GM19438 (cell line): ENCODE measurements around the gene DOCK7.
"Not testable (repeated sequence)": the region's sequence is repeated elsewhere in the genome, so short reads cannot be mapped to it uniquely, and the experiment has no call there.

Source experiments
- ATAC-seq: cut with Tn5 transposase; IDR thresholded peaks from one replicate; pipeline ENCODE4 v1.9.1; 2021; ENCODE audit warnings: low read depth; ENCODE audit not compliant: unreplicated experiment

The DOCK7 gene

DNA sequence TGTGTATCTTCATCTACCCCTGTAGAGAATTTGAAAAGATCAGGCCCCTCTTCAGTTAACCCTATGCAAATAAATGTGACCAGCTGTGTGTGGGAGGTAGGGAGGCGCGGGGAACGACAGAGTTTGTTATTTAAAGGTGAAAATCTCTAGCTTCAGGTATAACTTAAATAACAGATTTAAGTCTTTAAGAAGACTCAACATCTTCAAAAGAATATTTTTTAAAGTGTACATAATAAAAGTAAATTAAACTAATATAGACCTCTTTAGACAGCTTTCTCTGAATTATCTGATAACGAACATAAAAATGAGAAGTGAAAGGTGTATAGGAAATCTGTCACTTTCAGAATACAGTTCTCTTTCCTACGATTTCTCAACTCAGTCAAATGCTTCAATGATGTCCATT lies 74.9 kb downstream of the DOCK7 start:
- peak; percentile 99 for ATAC-seq

DNA sequence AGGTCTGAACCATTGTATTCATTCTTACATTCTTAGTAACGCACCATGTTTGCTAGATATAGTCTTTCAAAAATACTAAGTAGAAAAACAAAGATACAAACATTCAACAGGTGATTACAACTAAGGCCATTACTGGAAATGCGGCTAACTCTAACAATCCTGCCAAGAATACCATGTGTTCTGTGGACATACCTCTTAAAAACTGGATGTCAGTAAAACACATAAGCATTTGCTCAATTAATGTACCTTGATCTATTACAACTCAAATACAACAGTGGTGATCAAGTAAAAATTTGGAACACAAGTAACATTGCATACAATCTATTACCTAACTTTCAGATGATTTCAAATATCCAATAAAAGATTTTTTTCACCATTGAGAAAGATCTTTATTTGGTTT lies 75.4 kb downstream of the DOCK7 start:
- ATAC-seq = no peak

DNA sequence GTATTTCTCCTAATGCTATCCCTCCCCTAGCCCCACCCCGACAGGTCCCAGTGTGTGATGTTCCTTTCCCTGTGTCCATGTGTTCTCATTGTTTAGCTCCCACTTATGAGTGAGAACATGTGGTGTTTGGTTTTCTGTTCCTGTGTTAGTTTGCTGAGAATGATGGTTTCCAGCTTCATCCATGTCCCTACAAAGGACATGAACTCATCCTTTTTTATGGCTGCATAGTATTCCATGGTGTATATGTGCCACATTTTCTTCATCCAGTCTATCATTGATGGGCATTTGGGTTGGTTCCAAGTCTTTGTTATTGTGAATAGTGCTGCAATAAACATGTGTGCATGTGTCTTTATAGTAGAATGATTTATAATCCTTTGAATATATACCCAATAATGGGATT lies 77.6 kb downstream of the DOCK7 start:
- ATAC-seq = not testable (repeated sequence)

DNA sequence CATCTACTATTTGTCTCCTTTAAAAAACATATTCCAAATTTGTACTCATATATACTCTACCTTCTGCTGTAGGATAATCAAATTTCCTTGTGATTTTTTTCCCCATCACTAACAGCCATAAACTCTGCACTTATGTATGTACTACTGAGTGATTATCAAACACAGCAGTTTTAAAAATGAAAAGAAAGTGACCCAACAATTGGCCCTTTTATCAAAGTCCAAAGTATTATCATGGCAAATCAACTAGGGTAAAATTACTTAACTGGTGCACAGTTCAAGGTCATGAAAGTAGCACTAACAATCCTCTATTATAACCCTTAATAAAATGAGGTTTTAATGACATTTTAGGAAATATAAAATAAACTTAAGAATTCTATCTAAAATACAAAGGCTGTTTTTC lies 79.3 kb downstream of the DOCK7 start:
- no peak for ATAC-seq

DNA sequence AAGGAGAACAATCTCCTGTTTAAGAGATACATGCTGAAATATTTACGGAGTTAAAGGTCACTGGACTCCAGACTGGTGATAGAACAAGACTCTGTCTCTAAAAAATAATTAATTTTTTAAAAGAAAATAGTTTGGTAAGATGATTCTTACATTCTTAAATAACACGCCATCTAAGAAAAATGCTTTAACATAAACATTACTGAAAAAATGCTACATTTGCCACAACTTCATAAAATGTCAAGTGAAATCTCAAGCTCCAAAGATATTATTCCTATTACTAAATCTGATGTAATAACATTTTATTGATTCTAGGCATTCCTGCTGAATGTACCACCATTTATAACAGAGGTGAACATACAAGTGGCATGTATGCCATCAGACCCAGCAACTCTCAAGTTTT lies 86.7 kb downstream of the DOCK7 start:
- ATAC-seq = no peak

DNA sequence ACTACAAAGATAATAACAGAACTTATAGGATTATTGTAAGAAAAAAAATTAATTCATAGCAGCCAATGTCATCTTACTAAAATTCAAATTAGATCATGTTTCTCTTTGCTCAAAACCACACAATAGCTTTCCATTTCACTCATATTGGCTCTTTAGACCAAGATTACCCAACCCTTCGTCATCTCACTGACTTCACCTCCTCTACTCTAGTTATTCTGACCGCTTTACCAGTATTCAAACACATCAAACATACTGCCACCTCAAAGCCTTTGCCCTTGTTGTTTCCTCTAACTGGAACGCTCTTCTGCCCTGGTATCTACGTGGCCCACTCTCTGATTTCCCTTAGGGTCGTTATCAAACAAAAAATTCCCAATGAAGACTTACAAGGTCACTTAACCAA lies 89.1 kb downstream of the DOCK7 start:
- ATAC-seq = no peak

DNA sequence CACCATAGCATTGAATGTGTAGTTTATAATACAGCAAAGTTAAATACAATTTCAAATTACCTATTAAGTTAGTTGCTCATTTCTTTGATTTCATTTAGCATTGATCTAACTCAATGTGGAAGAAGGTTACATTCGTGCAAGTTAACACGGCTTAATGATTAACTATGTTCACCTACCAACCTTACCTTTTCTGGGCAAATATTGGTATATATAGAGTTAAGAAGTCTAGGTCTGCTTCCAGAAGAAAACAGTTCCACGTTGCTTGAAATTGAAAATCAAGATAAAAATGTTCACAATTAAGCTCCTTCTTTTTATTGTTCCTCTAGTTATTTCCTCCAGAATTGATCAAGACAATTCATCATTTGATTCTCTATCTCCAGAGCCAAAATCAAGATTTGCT lies 90.9 kb downstream of the DOCK7 start, which contains the start of gene ANGPTL3:
ANGPTL3 (plus strand) TSS at position 240 of the 400 bp plus-strand sequence; CDS start at position 287, 47 bp downstream.
- no peak for ATAC-seq

DNA sequence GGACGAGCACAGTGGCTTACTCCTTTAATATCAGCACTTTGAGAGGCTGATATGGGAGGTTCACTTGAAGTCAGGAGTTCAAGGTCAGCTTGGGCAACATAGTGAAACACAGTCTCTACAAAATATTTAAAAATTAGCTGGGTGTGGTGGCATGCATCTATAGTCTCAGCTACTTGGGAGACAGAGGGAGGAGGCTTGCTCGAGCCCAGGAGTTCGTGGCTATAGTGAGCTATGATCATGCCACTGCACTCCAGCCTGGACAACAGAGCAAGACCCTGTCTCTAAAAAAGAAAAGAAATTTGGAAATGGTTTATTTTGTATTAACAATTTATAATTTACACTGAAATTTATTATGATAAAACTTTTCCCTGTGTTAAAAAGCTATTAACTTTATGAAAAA lies 92.5 kb downstream of the DOCK7 start:
- no peak for ATAC-seq

DNA sequence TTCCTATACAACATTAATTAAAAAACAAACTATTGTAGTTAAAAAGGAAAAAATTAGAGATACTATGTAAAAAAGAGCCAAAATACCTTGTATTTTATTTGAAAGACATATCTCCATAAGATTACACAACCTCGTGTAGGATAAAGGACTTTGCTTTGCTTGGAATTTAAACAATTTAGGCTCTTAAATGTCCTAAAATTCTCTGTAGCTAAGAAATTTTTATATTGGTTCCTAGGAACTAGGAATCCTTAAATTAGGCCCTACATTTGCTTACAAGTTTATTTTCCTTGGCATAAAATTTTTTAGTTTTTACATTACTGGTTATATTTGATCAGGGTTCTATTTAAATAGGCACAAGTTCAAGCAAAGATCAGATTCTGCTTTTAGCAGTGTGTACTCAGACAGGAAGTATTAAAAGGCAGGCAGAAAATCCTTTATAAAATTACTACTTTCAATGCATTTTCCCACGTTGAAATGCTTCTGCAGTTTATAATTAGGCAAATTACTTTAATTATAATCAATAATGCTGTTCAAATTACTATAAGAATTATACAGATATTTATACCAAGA lies 94.3 kb downstream of the DOCK7 start:
- ATAC-seq = no peak

DNA sequence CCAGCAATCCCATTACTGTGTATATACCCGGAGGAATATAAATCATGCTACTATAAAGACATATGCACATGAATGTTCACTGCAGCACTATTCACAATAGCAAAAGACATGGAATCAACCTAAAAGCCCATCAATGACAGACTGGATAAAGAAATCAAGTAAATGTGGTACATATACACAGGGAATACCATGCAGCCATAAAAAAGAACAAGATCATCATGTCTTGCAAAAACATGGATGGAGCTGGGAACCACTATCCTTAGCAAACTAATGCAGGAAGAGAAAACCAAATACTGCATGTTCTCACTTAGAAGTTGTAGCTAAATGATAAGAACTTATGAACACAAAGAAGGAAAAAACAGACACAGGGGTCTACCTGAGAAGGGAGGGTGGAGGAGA lies 97.2 kb downstream of the DOCK7 start:
- no peak for ATAC-seq

DNA sequence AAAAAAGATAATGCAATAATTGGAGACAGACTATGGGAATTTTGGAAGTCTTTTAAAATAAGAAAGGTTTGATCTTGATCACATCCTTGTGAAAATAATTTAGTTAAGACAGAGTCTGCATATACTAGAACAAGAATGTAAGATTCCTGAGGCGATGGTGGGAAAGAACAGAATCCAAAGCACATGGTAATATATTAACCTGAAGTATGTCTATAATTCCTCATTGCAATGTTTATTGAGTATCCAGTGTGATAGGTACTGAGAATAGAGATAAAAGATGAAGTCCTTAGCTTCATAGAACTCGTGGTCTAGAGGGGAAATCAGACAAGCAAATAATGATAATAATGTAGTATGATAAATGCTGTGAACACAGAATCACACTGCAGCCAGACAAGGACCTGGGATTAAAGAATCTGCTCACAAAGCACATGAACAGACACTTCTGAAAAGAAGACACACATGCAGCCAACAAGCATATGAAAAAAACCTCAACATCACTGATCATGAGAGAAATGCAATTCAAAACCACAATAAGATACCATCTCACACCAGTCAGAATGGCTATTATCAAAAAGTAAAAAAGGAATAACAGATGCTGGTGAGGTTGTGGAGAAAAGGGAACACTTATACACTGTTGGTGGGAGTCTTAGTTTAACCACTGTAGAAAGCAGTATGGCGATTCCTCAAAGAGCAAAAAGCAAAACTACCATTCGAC lies 97.8 kb downstream of the DOCK7 start:
- no peak for ATAC-seq

DNA sequence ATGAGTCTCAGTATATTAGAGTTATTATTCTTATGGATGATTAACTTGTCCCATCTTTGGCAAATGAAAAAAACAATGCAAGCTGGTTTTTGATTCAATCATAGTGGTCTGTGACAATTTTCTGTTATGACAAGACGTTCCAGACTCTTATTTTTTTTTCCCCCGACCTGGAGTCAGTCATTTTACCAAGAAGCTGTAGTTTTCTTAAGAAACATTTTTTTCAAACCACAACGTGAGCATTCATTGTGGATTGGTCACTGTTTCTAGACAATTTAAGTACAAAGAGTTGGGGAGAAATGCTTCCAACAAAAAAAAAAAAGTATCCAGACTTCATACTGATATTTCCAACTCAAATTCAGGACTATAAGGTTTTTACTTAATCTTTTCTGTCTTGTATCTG lies 98.9 kb downstream of the DOCK7 start:
- no peak for ATAC-seq

DNA sequence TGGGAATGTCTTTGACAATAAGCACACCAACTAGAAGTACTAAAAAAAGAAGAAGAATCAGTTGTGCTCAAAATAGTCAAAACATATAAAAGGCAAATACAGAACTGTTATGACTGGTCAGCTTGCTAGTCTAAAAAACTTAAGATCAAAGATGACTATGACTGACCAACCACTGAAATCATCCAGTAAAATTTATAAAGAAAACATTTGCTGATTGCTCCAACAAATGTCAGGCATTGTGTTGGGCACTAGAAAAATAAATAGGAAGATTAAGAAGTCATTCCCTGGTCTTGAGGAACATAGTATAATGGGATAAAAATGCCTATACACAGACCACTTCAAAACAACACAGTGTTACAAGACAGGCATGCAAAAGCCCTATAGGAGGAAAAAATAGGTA lies 100.2 kb downstream of the DOCK7 start:
- ATAC-seq = no peak

DNA sequence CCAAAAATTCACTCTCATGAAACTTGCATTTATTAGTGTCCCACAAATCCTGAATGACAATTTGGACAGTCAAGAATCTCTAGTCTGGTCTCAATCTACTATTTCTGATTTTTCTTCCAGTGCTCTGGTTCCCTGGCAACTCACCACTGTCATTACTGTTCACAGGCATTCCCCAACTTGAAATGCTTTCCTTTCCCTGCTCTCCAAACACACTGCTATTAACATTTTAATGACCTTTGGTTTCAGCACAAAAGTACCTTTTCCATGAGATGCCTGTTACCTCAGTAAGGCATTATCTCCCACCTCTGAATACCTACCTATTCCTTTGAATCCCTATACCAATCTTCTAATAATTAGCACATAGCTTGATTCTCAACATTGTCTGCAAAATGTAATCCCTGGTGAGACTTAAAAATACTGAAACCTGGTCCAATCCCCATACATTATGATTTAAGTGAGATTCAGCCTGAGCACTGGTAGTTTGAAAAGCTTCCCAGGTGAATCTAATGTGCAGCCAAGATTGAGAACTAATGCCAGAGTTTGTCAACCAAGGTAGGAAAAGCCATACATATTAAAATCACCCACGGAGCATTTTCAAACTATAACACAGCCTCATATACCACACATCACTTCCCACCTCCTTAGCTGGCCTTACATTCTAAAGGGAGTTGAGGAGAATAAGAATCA lies 102.6 kb downstream of the DOCK7 start:
- ATAC-seq = no peak

DNA sequence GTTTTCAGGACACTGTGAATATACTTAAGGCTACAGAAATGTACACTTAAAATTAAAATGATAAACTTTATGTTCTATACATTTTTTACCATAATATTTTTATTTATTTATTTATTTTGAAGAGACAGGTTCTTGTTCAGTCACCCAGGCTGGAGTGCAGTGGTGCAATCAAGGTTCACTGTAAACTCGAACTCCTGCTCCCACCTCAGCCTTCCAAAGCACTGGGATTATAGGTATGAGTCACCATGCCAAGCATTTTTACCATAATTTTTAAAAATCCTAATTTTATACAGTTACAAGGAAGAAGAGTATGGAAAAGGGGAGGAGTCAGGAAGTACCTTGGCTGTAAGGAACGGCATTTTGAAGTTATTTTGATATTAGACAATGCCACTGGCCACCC lies 114.5 kb downstream of the DOCK7 start:
- ATAC-seq = no peak

DNA sequence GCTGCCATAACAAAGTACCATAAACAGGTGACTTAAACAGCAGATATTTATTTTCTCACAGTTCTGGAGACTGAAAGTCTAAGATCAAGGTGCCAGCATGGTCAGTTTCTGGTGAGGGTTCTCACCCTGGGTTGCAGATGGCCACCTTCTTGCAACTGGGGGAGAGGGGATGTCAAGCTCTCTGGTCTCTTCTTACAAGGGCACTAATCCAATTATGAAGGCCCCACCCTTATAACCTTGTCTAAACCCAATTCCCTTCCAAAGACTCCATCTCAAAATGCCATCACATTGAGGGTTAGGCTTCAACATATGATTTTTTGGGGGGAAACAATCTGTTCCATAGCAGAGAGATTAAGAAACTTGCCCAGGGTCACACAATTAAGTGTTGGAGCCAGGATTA lies 115.7 kb downstream of the DOCK7 start:
- ATAC-seq = no peak

DNA sequence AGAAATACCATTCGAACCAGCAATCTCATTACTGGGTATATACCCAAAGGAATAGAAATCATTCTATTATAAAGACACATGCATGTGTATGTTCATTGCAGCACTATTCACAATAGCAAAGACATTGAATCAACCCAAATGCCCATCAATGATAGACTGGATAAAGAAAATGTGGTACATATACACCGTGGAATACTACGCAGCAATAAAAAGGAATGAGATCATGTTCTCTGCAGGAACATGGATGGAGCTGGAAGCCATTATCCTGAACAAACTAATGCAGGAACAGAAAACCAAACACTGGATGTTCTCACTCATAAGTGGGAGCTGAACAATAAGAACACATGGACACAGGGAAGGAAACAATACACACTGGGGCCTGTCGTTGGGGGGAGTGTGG lies 116.7 kb downstream of the DOCK7 start:
- ATAC-seq = not testable (repeated sequence)

DNA sequence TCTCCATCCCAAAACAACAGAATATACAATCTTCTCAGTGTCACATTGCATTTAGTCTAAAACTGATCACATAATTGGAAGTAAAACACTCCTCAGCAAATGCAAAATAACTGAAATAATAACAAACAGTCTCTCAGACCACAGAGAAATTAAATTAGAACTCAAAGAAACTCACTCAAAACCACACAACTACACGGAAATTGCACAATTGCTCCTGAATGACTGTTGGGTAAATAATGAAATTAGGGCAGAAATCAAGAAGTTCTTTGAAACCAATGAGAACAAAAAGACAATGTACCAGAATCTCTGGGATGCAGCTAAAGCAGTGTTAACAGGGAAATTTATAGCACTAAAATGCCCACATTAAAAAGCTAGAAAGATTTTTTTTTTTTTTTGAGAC lies 120.3 kb downstream of the DOCK7 start:
- not testable (repeated sequence) for ATAC-seq

DNA sequence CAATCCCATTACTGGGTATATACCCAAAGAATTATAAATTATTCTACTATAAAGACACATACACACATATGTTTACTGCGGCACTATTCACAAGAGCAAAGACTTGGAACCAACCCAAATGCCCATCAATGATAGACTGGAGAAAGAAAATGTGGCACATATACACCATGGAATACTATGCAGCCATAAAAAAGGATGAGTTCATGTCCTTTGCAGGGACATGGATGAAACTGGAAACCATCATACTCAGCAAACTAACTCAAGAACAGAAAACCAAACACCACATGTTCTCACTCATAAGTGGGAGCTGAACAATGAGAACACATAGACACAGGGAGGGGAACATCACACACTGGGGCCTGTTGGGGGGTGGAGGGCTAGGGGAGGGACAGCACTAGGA lies 121.0 kb downstream of the DOCK7 start:
- not testable (repeated sequence) for ATAC-seq

DNA sequence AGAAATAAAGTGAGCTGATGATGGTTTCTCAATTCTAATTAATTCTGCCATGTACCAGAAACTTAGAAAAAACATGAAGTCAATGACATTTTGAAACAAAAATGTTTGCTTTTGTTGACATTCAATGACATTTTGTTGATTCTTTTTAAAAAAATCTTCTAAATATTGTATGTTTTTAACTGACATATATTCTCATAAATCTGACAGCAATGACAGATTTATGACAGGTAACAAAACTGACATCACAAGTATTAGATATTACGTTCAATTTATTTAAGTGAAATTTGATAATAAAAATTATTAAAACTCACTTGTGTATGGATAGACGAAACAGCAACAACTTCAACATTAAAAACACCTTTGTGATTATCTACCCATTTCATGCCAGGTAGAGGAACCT lies 126.9 kb downstream of the DOCK7 start:
- ATAC-seq = no peak

DNA sequence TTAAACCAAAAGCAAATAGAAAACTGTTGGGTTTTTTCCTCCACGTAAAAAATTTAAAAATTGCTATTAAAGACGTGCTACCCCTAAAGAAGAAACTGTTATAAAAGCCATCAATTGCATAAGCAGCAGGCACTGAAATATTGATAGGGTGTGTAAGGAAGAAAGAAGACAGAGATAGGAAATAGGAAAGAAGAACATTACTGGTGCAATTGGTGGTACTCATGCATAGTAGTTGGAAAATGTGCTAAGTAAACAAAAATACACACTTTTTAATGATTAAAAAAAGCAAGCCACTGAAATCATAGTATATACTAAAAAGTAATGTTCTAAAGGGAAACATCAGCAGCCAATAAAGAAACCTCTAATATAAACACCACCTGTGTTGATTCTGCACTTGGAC lies 143.6 kb downstream of the DOCK7 start:
- ATAC-seq = no peak

DNA sequence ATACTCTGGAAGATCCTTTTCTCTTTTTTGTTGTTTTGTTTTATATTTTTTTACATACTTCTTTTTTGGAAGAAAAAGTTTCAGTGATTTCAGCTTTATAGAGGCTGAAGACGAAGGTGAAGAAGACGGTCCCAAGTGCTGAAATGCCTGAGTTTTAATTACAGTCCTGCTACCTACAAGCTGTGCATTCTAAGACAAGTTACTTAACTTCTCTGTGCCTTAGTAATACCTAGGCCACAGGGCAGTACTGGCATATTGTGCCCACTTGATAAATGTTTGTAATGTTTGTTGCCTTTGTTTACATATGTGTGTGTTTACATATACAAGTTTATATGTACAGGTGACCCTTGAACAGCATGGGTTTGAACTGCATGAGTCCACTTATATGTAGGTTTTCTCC lies 147.1 kb downstream of the DOCK7 start:
- ATAC-seq = no peak
